ENCODE measurements around the gene CDC25C. TPM values are rescaled to one million over a fixed set of nuclear protein-coding genes. Genes with fewer than 3 reads are reported as not detected.

Gene CDC25C
- total and polyA plus RNA-seq, 9 of the 15 experiments (the other 6 are each of a cell fraction or from before 2014, with no cell fraction given), result 19.1 to 63.7 (median 31.9) TPM

GRCh38 chr5:138337685-138338410 is 6.2 kb upstream of the CDC25C start, which contains the start of gene FAM53C (continued):
- TF ChIP-seq HES1 (IDR thresholded peaks at IDR 0.05; ENCODE audit: low read depth), result no peak
- peak; percentile 88 for TF ChIP-seq HCFC1 (IDR thresholded peaks at IDR 0.05; ENCODE audit: low read depth, low read length)
- TF ChIP-seq ZNF146 (CRISPR knock-in tag; IDR thresholded peaks at IDR 0.05; ENCODE audit: unreplicated experiment), result no peak
- peak; percentile 90; the same call in 1 of the 2 replicates for TF ChIP-seq ILF3 (IDR thresholded peaks at IDR 0.05; ENCODE audit: borderline replicate concordance)
- TF ChIP-seq PBX2 (CRISPR knock-in tag; IDR thresholded peaks at IDR 0.05; ENCODE audit: low read depth), result no peak
- no peak; the same call in 1 of the 2 replicates for TF ChIP-seq PBX2 (tag; conservative IDR thresholded peaks at IDR 0.05; ENCODE audit: low read depth)
- no peak for TF ChIP-seq LCOR (CRISPR knock-in tag; IDR thresholded peaks at IDR 0.05)
- no peak for TF ChIP-seq ZNF780A (CRISPR knock-in tag; IDR thresholded peaks at IDR 0.05)
- TF ChIP-seq FOXJ3 (CRISPR knock-in tag; IDR thresholded peaks at IDR 0.05), result no peak
- no peak for TF ChIP-seq KLF16 (IDR thresholded peaks at IDR 0.05)
- no peak for TF ChIP-seq ZNF445 (CRISPR knock-in tag; IDR thresholded peaks at IDR 0.05; ENCODE audit: low read depth)
- no peak for TF ChIP-seq ZNF408 (CRISPR knock-in tag; IDR thresholded peaks at IDR 0.05; ENCODE audit: low read depth)
- no peak for TF ChIP-seq RFX7 (CRISPR knock-in tag; IDR thresholded peaks at IDR 0.05)
- TF ChIP-seq BDP1 (IDR thresholded peaks at IDR 0.05; ENCODE audit: insufficient read depth, insufficient read length), result no peak
- no peak for TF ChIP-seq ARID2 (IDR thresholded peaks at IDR 0.05)
- no peak for TF ChIP-seq KLF6 (CRISPR knock-in tag; IDR thresholded peaks at IDR 0.05; ENCODE audit: borderline replicate concordance)
- TF ChIP-seq HEY1 (CRISPR knock-in tag; IDR thresholded peaks at IDR 0.05; ENCODE audit: borderline replicate concordance), result no peak
- peak; percentile 20 for TF ChIP-seq OTX1 (CRISPR knock-in tag; IDR thresholded peaks at IDR 0.05)
- no peak for TF ChIP-seq HMG20A (CRISPR knock-in tag; conservative IDR thresholded peaks at IDR 0.05)
- no peak for TF ChIP-seq RFX1 (IDR thresholded peaks at IDR 0.05)
- peak in 1 of 2 experiments; percentile 98; a peak in 3 of 4 replicates for TF ChIP-seq BCLAF1 (IDR thresholded peaks at IDR 0.05; ENCODE audit: borderline replicate concordance in 1 of 2, control insufficient read depth in 1 of 2, low read depth in 2 of 2, low read length in 1 of 2)
- TF ChIP-seq POLR2G (IDR thresholded peaks at IDR 0.05; ENCODE audit: low read depth, low read length), result peak; percentile 100
- 0 out of 2 replicates have a peak, but pooled peaks have one; percentile 14 for TF ChIP-seq ZNF436 (CRISPR knock-in tag; IDR thresholded peaks at IDR 0.05)
- no peak for TF ChIP-seq BCOR (IDR thresholded peaks at IDR 0.05)

Data from K562 (cell line).